GM21367 (cell line): ENCODE results near the gene FAM204A.

Source experiments
- ATAC-seq: cut with Tn5 transposase; IDR thresholded peaks from one replicate; pipeline ENCODE4 v1.9.1; 2021; ENCODE audit not compliant: unreplicated experiment

FAM204A gene

DNA sequence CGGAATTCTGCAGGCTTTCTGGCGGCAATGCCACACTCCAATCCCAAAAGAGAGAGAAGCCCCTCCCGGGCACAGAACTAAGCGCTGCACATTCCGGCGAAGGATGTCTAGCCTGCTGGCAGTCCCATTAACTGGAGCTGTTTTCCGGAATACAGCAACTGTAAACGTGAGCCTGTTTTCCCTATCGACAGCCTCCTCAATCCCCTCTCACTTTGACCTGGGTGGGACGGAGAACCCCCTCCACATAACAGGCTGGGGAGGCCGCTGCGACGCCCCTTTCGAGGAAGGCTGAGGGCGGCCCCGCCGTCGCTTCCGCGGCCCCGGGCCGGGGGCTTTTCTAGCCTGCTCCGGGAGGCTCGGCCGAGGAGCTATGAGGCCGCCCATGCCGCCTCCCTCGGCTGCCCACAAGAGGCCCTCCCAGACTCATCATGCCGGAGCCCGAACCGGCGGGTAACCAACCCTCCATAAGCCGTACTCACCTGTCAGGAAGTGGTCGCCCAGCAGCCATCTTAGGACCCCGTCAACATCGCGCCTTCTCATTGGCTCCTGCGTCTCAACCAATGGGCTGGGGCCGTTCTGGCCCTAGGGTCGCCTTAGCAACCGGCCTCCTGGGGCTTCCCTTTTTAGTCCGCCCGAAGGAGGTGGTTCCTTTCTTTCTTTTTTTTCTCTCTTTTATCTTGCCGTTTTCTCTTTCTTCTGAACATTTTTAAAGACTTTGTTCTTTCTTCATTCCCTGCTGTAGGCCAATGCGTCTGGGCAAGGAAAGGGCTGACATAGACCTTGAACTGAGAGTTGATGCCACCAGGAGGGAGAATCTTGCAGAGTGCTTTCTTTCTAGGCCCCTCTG, at the start of gene FAM204A:
Gene FAM204A, minus strand, starts transcription at position 534 of the 847 bp plus-strand sequence. CDS start 5,909 bp downstream, outside the sequence.
- ATAC-seq = peak; percentile 100

DNA sequence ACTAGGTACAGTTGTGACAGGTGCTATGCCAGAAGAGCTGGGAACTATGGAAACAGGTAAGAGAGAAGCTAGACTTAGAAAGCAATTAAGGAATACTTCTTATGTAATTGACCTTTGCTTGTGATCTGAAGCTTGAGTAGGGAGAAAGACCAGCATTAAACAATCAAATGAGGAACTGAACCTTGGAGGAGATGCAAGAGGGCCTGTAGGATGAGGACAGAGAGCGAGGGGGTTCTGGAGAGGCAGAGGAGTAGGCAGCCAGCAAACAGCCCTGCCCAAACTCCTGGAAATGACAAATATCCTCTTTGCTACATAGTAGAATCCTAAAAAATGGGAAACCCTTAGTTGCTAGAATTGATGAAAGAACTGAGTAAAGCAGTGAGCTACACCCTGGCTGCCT, 41.6 kb upstream of the FAM204A start:
- no peak for ATAC-seq

DNA sequence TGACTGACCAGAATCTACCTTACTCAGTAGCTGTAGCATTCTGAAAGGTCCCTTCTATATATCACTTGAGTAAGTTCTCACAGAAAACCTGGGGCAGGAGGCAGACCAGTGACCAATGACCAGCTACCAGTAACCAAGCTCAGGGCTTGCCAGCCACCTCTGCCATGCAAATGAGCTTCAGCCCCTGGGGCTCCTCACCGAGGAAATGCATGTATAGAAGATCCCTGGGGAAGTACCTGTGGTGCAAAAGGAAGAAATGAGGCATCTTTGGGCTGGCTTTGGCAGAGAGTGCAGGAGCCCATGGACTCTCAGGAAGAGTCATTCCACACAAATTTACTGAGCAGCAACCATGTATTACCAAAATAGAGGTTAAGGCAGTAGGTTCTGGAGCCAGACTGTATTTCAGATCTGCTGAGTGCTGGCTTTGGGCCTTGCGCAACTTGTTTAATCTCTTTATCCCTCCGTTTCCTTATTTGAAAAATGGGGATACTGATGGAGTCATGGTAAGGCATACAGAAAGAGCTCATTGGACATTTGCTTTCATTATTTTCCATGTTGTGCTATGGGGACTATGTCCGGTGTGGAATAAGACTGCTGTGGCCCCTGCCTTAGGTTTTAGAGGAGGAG, 41.1 kb upstream of the FAM204A start:
- no peak for ATAC-seq

DNA sequence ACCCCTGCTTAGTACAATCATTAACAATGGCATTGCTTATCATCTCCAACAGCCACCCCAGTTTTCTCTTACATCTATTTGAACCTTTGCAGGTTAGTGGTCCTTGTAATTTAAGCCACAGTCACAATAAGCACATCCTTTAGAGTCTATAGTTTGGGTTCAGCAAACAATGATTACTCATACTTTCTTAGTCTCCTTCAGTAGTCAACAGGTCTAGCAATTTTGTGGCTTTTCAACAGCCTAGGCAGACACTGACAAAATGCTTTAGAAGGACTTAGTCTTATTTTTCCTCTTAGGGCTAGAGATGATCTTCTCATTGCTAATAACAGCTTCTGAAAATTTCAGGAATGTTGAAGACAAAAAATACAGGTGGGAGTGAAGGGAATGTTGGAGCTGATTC, 32.3 kb upstream of the FAM204A start:
- no peak for ATAC-seq

DNA sequence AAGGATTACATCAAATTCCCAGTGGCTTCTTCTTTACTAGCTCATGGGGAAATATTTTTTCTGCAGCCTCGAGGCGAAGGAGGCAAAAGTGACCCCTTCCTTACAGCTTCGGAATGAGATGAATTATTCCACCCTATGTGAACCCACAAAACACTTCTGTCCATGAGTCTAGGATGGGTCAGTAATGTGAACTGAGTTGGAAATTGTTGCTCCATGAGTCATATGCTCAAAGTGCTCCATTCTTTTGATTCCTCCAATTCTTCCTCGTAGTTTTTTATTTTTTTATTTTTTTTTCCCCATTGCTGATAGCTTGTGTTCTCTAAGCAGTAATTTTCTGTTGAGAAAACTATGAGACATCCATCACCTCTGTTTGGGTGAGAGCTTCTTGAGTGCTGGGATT, 31.7 kb upstream of the FAM204A start:
- ATAC-seq = no peak

DNA sequence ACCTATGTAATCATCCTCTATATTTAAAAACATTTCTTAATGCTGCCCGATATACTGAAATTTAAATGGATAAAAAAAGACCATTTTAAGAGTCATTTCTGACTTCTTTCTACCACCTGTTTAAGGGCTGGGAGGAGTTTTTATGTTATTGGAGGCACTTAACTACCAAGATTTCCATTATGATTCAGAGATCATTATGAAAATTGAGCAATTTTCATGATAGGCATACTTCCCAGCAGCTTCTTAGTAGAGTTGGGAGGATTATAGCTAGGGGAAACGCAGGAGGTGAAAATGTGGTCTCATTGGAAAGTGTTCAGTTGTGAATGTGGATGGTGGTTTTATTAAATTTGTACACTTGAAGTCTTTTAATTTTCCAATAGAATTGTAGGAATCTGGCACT, 28.4 kb upstream of the FAM204A start:
- ATAC-seq = no peak

DNA sequence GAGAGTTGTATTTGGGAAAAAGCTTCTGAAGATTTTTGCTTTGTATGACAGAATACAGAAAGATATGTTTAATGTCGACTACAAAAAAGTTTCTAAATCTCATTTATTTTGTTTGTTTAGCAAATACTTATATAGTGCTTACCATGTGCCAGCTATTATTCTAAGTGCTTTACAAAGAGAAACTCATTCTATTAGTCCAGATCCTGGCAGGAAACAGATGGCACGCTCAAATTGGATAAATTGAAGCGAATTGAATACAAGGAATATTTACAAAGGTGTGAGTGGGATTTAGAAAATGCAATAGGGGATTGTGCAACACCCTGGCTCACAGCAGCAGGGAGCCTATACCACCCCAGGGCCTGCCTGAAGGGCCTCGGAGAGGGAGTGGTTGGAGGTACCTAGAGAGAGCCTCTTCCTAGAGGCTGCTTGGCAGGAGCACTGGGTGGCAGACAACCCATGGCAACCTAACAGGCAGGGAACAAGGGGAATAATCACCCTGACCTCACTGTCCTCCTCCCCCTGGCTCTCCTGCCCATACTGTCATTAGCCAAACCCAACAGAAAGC, 27.6 kb upstream of the FAM204A start:
- ATAC-seq = no peak

DNA sequence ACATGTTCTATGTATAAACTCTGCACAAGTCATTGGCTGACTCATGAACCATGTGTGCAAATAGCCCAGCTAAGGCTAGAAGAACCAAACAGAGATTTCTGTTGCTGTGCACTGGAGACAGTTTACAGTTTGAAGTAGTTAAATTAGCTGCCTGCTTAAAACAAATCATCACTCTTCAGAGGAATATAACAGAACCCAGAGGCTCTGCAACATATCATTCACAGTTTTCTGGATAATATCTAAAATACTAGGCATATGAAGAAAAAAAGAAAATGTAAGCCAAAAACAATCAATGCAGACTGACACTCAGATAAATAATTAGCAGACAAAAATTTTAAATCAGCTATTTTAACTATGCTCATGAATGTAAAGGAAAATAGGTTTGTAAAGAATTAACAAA, 23.6 kb upstream of the FAM204A start:
- no peak for ATAC-seq

DNA sequence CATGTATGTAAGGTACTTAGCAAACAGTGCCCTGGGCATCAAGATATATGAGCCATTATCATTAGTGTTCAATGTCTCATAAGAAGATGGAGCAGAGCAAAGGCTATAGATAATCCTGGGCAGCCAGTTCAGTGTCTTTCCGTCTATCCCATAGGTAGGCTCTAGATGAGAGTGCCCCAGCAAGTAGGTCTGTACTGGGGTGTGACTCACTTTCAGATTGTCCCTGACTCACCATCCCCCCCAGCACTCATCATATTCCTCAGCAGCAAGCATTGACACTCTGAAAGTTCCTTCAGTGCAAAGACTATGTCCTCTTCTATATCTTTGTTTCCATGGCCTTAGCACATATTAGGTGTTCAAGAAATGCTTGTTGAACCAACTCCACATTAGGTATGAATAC, 20.0 kb upstream of the FAM204A start:
- no peak for ATAC-seq

DNA sequence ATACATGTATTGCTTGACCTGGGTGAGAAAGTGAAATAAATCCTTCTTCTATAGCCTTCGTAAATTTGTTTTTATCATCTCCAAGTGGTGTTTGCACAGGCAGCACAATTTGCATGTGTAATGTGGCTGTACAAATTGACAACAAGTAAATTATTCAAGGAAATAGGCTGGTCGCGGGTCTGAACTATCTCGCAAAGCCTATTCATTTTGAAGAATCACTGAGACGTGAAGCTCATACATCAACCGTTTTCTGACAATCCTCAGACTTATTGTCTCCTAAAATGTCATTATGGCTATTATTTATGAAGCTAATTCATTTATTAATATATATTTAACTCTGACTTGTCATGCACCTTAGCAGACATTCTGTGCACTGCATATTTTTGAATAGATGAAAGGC, 16.2 kb upstream of the FAM204A start:
- no peak for ATAC-seq

DNA sequence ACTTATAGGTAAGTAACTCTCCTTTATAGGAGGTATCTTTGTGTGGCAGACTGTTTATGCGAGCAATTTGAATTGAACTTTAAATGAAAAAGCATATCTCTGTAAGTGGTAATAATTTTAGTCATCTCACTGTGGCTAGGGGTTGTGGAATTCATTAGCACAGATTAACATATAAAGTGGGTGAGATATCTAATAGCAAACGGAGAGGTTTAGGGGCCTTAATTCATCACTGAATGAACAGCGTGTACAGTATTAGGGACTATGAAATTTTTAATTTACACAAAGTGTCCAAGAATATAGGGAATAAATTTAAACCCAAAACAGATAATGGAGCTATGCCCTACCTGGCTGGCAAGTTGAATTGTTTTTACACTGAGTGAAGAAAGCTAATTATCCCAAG, 15.7 kb upstream of the FAM204A start:
- ATAC-seq = no peak

DNA sequence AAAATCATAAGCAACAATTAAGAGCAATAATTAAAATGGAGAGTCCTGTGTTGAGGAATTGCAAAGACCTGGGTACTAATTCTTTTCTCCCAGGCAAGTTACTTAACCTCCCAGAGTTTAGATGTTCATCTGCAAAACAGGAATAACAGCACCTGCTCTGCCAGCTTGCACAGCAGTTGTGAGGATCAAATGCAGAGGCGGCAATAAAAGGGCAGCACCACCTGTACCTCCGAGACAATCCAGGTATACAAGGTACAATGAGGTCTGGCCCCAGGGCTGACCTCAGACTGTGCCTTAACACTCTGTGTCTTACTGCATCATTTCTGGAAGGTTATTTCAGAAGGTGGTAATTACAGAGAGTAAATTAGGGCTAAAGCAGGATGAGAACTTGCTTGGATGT, 14.5 kb upstream of the FAM204A start:
- no peak for ATAC-seq

DNA sequence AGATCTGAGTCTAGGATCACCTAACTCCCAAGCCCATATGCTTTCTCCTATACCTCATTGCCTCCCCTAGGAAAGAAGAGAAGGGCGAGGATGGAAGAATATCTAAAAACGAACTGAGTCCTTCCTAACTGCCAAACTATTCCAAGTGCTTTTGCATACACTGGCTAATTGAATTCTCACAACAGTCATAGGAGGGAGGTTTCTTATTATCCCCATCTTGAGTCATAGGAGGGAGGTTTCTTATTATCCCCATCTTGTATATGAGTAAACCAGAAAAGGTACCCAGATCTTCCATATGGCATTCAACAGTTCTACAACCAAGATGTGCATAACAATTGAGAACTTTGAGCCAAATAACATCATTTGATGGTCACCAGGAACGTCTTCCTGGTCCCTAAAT, 13.1 kb upstream of the FAM204A start:
- no peak for ATAC-seq

DNA sequence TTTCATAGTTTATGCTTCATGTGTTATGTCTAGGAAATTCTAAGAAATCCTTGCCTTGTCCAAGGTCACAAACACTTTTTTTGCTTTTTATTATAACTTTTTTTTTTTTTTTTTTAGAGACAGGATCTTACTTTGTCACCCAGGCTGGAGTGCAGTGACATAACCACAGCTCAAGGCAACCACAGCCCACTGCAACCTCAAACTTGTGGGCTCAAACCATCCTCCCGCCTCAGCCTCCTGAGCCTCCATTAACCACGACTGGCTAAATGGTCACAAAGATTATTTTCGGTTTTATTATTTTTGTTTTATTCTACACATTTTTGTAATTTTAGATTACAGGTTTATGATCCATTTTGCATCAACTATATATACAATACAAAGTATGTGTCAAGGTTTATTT, 7.1 kb upstream of the FAM204A start:
- ATAC-seq = no peak

DNA sequence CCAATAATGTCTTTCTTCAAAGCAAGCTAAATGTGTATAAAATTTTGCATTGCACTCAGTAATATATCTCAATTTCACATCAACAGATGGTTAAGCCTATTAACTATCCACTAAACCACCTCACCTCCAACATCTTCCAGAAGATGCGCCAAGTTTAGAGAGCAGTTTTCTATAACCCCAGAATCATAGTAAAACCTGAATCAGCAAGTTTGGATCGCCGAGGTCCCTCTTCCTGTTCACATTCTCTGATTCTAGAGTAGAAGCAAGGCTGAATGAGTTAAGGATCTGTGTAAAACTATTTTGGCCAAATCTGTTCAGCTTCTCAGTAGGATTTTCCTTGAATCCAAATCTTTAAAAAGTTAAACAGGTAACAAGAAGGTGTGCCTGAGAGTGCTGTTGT, 1.4 kb upstream of the FAM204A start:
- ATAC-seq = no peak

DNA sequence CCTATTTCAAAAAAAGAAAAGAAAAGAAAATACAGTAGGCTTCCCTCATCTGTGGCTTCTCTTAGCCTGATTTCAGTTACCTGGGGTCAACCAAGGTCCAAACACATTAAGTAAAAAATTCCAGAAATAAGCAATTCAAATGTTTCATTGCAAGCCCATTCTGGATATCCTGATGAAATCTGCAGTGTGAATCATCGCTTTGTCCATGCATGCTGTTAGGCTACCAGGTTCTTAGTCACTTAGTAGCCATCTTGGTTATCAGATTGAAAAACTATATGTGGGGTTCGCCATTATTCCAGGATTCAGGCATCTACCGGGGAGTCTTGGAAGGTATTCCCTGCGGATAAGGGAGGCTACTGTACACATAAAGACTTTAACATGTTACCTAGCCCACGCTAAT, 991 bp upstream of the FAM204A start:
- ATAC-seq = no peak

DNA sequence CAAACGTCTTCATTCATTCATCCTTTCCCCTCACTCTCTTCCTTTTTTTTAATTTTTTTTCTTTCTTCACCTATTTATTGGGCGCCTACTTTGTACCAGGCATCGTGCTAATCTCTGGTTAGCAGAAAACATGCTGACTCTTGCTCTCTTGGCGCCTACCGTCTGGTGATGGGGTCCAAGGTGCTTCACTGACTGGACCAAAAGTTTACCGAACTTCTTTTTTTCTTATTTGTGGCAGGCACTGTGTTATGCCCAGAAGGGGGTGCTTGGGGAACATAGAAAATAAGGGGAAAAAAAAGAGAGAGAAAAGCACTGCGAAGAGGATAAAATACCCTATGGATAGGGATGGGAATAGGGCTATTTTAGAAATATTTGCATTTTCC, 505 bp upstream of the FAM204A start:
- ATAC-seq = no peak

DNA sequence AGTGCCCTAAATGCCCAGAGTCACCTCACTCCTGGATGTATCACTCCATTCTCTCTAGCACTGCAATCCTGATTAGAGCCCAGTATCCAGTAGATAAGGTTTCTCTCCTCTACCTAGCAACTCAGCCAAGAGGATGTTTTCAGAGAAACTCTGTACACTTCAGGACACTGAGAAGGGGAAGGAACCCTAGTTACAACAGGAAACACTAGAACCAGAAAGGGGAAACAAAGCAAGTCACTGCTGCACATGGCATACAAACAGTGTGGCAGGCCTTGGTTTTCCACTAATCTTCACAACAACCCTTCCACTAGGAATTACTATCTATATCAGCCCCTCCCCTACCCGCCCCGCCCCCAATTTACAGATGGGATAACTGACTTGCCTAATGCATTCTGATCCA, 1.6 kb downstream of the FAM204A start:
- no peak for ATAC-seq

DNA sequence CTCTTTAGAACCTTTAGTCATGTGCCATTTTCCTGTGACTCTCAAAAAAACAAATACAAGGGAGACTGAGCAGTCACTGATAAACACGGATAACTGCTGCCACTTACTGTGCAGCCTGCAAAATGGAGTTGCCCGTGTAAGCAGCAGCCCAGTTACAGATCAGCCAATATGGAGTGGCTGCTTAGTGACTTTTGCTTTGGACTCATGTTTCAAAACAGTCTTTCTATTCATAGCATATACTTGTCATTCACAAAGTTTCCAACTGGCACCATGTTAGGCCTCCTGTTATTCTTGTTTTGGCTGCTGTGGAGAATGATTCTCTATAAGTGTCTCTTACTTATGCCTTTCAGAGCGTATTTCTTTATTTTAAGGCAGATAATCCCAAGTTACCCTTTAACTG, 3.0 kb downstream of the FAM204A start:
- no peak for ATAC-seq

DNA sequence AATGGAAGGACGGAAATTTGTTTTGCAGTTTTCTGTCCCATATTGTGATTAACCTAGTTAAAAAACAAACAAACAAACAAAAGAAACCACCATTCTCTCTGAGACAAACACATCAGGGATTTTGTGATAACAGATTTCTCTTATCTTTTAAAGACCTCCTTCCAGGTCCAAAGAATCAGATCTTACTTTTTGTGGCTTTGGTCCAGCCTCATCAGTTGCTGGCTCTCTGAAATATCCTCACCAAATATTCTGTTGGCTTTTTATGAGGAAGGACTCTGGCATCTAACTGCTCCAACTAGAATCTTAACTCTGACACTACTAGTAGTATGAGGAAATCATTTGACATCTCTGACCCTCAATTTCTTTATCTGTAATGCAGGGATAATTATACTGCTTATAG, 4.8 kb downstream of the FAM204A start:
- ATAC-seq = no peak

DNA sequence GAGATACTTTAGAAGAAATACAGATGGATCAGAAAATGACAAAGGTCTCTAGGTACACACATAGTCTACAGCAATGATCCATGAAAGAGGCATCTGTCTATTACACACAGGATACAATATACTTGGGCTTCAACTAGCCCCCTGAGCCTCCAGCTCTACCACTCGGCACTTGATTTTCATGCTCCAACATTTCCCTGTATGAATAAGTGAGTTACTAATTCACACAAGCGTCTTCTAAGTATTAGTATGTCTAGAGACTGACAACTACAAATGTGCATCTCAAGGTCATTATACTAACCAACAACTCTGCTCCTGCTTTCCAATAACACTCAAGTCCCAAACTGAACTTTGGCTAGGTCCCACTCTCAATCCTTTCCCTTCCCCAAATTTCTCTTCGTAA, 8.3 kb downstream of the FAM204A start:
- no peak for ATAC-seq

DNA sequence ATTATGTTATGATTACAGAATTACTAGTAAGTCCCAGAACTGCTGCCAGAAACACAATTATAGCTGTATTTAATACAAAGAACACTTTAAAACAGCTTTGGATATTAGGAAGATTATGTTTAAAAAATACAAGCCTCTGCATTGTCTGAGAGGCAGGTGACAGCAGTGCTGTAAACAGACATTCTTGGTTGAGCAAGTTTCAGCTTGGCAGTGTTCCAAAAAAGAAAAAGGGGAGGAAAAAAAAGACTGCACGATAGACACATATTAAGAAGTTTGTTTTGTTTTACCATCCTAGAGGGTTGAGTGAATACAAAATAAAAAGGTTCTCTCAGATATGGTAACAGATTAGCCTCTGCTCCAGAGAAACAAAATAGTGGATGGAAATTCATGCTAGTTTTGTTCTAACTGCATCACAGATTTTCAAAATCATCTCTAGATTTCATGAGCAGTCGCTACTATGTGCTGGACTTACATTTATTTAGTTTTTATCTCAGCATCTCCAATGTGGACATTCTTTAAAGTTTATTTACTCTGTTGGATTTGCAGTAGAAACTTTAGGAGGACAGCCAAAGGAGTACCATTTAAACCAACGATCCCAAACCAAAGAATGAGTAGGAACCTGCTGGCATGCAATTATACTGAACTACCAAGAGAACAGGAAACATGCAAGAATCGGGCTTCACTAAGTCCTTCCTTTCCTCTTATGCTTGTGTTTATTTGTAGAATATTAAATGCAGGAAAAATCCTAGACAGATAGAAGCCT, 9.0 kb downstream of the FAM204A start:
- no peak for ATAC-seq
